Naive thymus-derived CD8-positive, alpha-beta T cell (primary cell): ENCODE data around the gene DHRS9. TPM values are rescaled to one million over a fixed set of nuclear protein-coding genes. Genes with fewer than 3 reads are reported as not detected.

Source experiments
- ATAC-seq, 2 donors: fragments of 150-1000 bp; cut with Tn5 transposase in 1 of 2; sonication (Bioruptor Pico), chemical (Tn5 transposase) in 1 of 2; 1 replicate in 1 of 2; 2 replicates in 1 of 2; pipeline ENCODE4 v1.10.0; 2021; ENCODE audit warnings: mild to moderate bottlenecking in 2 of 2, moderate library complexity in 2 of 2
- POLR2A ChIA-PET: fragments of 350-600 bp; sonication (Branson Sonifier 250); formaldehyde crosslinking; loops from one replicate; lab custom pipeline; 2021; ENCODE audit warnings: antibody characterized with exemption; lab: Charles Lee
- DNase-seq, 10 donors: peaks; one replicate each; pipeline versions ENCODE4 v3.0.0 to v3.0.0-alpha.2; 2020 to 2022
- H3K27ac Mint-ChIP-seq, 10 donors: one replicate each; pipeline ENCODE4 v1.8.0; 2020 to 2022; ENCODE audit warnings: mild to moderate bottlenecking in 10 of 10, mixed read lengths in 10 of 10, moderate library complexity in 4 of 10, inconsistent platforms in 1 of 10
- H3K27me3 Mint-ChIP-seq, 5 donors: one replicate each; pipeline ENCODE4 v1.8.0; 2021 to 2022; ENCODE audit warnings: mixed read lengths in 5 of 5
- H3K36me3 Mint-ChIP-seq, 3 donors: one replicate each; pipeline ENCODE4 v1.8.0; 2020 to 2022; ENCODE audit warnings: mixed read lengths in 3 of 3, mild to moderate bottlenecking in 2 of 3, inconsistent platforms in 1 of 3
- H3K4me1 Mint-ChIP-seq, 4 donors: one replicate each; pipeline ENCODE4 v1.8.0; 2021 to 2022; ENCODE audit warnings: mixed read lengths in 4 of 4
- H3K4me3 Mint-ChIP-seq, 10 donors: one replicate each; pipeline ENCODE4 v1.8.0; 2020 to 2022; ENCODE audit warnings: mild to moderate bottlenecking in 10 of 10, mixed read lengths in 10 of 10, moderate library complexity in 6 of 10, inconsistent platforms in 1 of 10
- H3K9me3 Mint-ChIP-seq, 9 donors: one replicate each; pipeline ENCODE4 v1.8.0; 2020 to 2022; ENCODE audit warnings: mixed read lengths in 9 of 9, mild to moderate bottlenecking in 3 of 9, inconsistent platforms in 1 of 9, moderate library complexity in 1 of 9
- polyA plus RNA-seq, 3 donors: library from polyadenylated mRNA; unstranded; fragments of 300-500 nt; fragmentation: Illumina TruSeq; gene quantifications; one replicate each; pipeline ENCODE4 v1.2.3, GENCODE V29; 2021
- total RNA-seq, 8 experiments: library from RNA in 2 of 8; stranded (reverse) in 2 of 8; gene quantifications; one replicate each; pipeline ENCODE4 v1.2.3 and lab custom pipeline; 2021 to 2026

The DHRS9 gene
- total RNA-seq (not detected), polyA plus RNA-seq (not detected), total RNA-seq (lab: John Stamatoyannopoulos, UW) (0 to 0.17 (median 0) reads per million in 6 experiments)

DNA sequence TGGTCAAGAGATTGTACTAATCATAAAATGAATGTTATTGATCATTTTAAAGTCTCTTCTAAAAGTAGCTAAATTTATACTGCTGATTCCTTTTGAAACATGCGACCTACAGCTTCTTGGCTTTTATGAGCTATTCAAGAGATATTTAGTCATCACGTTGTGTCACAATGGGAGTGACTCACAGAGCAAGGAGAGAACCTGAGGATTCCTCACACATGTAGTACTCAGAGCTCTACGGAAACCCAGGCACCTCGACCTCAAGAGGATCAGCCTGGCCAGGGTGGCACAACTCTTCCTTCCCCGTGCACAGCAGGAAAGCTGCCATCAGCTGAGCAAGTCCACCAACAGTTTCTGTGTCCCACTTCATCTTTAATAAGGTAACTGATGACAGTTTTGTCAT, at the start of gene DHRS9:
Gene DHRS9, plus strand, starts transcription at position 223 of the 400 bp plus-strand sequence. CDS start 12,019 bp downstream, outside the sequence.
- peaks cover 0 to 34% (median 2%) of the 10 kb centered on the region in 4 donors for H3K4me1 Mint-ChIP-seq
- no peaks in the 10 kb centered on the region for H3K36me3 Mint-ChIP-seq
- peaks cover 0 to 4% (median 0%) of the 10 kb centered on the region in 5 donors for H3K27me3 Mint-ChIP-seq
- H3K4me3 Mint-ChIP-seq: no peak within 1 kb of the TSS
- POLR2A ChIA-PET: no interaction called here
- H3K9me3 Mint-ChIP-seq: no peaks in the 10 kb centered on the region
- ATAC-seq: no peak
- no peak for DNase-seq
- H3K27ac Mint-ChIP-seq: no peak within 1 kb of the TSS

DNA sequence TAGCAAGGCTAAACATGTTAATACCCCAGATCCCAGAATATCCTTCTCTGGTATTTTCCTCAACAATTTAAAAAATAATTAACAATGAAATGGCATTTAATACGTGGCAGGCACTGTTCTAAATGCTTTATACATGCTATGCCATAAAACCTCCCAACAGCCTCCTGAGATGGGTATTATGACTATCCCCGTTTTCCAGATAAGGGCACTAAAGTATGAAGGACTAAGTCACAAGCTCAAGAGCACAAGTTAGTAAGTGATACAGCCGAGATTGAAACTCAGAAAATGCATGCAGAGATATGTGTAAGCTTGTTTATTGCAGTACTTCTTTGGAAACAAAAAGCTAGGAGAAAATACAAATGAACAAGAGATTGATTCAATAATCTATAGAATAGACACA, 46.2 kb upstream of the DHRS9 start:
- H3K4me3 Mint-ChIP-seq: no peak overlapping the region
- DNase-seq (no peak), ATAC-seq (no peak)
- no peaks in the 10 kb centered on the region for H3K9me3 Mint-ChIP-seq
- no peaks in the 10 kb centered on the region for H3K36me3 Mint-ChIP-seq
- POLR2A ChIA-PET: no interaction called here
- peaks cover 0 to 2% (median 0%) of the 10 kb centered on the region in 5 donors for H3K27me3 Mint-ChIP-seq
- H3K27ac Mint-ChIP-seq: no peak overlapping the region
- H3K4me1 Mint-ChIP-seq: peaks cover 8 to 11% (median 9%) of the 10 kb centered on the region in 4 donors

DNA sequence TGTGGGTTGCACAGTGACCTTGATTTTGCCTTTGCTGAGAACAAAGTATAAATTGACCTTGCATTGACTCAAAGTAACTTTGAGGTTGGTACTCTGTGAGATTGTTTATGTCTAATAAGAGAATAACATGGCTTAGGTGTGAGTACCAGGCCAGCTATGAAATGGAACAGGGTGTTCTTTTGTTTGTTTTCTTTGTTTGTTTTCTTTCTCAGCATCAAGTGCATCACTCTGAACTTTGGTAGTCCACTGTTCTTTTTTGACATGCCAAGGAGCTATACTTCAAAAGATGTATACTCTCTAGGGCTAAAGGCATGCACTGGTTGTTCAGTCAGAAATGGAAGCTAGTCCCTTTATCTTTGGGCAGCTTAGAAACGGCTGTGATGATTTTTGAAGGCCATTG, 43.3 kb upstream of the DHRS9 start:
- ATAC-seq (no peak), DNase-seq (no peak)
- Mint-ChIP-seq H3K9me3 (no peaks in the 10 kb centered on the region), H3K36me3 (peaks cover 0 to 1% (median 0%) of the 10 kb centered on the region in 3 donors), H3K27me3 (no peaks in the 10 kb centered on the region), H3K27ac (no peak overlapping the region), H3K4me3 (no peak overlapping the region), H3K4me1 (peaks cover 8 to 11% (median 9%) of the 10 kb centered on the region in 4 donors)
- POLR2A ChIA-PET: no interaction called here

DNA sequence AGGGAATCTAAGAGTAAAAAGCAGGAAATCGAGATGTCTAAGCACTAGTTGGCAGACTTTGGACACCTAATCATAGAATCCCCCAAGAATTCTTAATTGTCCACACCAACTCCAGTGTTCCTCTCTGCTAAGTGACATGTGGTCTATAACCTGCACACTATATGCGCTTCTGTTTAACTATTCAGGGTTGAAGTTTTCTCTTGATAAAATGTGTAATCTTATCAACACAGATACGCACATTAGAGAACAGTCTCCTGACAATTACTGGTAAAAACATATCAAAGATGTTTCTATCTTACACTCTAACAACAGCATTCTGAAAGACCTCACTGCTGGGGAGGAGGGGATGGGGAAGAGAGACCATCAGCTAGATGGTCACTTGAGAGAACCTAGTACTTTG, 42.1 kb upstream of the DHRS9 start:
- H3K27ac Mint-ChIP-seq: no peak overlapping the region
- DNase-seq (no peak), ATAC-seq (no peak)
- POLR2A ChIA-PET: no interaction called here
- peaks cover 0 to 2% (median 0%) of the 10 kb centered on the region in 9 donors for H3K9me3 Mint-ChIP-seq
- H3K4me3 Mint-ChIP-seq: no peak overlapping the region
- no peaks in the 10 kb centered on the region for H3K27me3 Mint-ChIP-seq
- H3K36me3 Mint-ChIP-seq: peaks cover 0 to 1% (median 0%) of the 10 kb centered on the region in 3 donors
- peaks cover 8 to 11% (median 9%) of the 10 kb centered on the region in 4 donors for H3K4me1 Mint-ChIP-seq

DNA sequence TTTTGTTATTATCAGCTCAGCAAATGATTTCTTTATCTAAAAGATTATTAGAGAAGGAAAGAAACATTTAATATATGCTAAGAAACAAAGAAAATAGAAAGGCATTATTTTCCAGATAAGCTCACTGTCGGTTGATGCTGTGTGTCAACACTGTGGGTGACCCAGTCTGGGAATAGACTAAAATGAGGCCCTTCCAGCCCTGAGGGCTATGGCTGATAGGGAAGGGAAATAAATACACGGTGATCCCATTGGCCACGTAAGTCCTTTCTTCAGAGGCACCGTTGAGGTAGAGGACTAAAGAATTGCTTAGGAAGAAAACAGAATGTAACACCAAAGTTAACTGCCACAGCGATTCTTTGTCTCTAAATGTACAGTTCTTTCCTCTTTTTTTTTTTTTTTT, 40.0 kb upstream of the DHRS9 start:
- peaks cover 0 to 1% (median 0%) of the 10 kb centered on the region in 5 donors for H3K27me3 Mint-ChIP-seq
- no peak for ATAC-seq
- POLR2A ChIA-PET: no interaction called here
- peaks cover 0 to 11% (median 4%) of the 10 kb centered on the region in 3 donors for H3K36me3 Mint-ChIP-seq
- no peak overlapping the region for H3K4me3 Mint-ChIP-seq
- H3K9me3 Mint-ChIP-seq: peaks cover 0 to 11% (median 4%) of the 10 kb centered on the region in 9 donors
- no peak overlapping the region for H3K27ac Mint-ChIP-seq
- DNase-seq: no peak
- H3K4me1 Mint-ChIP-seq: peaks cover 10 to 17% (median 12%) of the 10 kb centered on the region in 4 donors

DNA sequence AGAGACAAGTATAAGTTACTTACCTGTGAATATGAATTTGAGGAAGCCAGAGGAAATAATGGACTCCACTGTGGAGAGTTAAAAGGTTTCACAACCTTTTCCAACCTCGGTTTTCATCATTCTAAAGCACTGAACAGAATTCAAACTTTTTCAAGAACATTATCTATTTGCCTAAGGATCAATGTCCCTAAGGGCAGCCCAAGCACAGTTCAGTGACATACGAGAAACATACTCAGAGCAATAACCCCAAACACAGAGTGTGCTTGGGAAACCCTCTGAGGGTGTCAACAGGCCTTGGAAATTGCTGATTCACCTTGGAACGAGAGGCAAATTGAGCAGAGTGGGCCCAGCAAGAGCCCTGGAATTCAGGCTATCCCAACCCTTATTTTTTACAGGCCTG, 38.2 kb upstream of the DHRS9 start, which contains the start of gene ABCB11:
Gene ABCB11, minus strand, starts transcription at position 123 of the 400 bp plus-strand sequence. CDS start 13,199 bp downstream, outside the sequence.
- Mint-ChIP-seq H3K4me3 (no peak within 1 kb of the TSS), H3K9me3 (peaks cover 0 to 11% (median 5%) of the 10 kb centered on the region in 9 donors), H3K27ac (peak within 1 kb of the TSS in 1 of 10 donors; percentile 63), H3K27me3 (peaks cover 0 to 1% (median 0%) of the 10 kb centered on the region in 5 donors), H3K4me1 (peaks cover 5 to 9% (median 7%) of the 10 kb centered on the region in 4 donors), H3K36me3 (peaks cover 0 to 17% (median 4%) of the 10 kb centered on the region in 3 donors)
- DNase-seq (no peak), ATAC-seq (no peak)
- POLR2A ChIA-PET: no interaction called here

DNA sequence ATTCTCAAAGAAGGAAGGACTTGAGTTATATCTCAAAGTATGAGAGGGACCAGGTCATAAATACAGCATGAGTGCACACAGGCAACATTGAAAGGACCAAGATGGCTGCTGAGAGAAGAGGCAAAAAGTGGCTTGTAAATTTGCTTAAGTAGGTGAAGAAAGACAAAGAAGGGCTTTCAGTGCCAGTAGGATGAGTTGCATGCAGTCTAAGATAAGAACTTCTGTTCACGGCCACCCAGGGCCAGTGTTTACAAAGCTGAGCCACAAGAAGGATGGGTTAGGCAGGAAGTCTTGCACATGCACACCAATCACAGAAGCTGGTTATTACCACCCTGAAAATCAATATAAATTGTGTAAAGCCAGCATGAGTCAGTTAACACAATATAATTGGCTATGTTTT, 35.1 kb upstream of the DHRS9 start:
- POLR2A ChIA-PET: no interaction called here
- no peak overlapping the region for H3K4me3 Mint-ChIP-seq
- H3K9me3 Mint-ChIP-seq: peaks cover 0 to 11% (median 5%) of the 10 kb centered on the region in 9 donors
- peak overlapping the region in 5 of 10 donors; percentile 3 to 54 (median 33) for H3K27ac Mint-ChIP-seq
- H3K36me3 Mint-ChIP-seq: peaks cover 0 to 17% (median 4%) of the 10 kb centered on the region in 3 donors
- peaks cover 0 to 1% (median 0%) of the 10 kb centered on the region in 5 donors for H3K27me3 Mint-ChIP-seq
- peak in 2 of 10 donors; percentile 2 to 4 for DNase-seq
- ATAC-seq: no peak
- peaks cover 6 to 9% (median 8%) of the 10 kb centered on the region in 4 donors for H3K4me1 Mint-ChIP-seq

DNA sequence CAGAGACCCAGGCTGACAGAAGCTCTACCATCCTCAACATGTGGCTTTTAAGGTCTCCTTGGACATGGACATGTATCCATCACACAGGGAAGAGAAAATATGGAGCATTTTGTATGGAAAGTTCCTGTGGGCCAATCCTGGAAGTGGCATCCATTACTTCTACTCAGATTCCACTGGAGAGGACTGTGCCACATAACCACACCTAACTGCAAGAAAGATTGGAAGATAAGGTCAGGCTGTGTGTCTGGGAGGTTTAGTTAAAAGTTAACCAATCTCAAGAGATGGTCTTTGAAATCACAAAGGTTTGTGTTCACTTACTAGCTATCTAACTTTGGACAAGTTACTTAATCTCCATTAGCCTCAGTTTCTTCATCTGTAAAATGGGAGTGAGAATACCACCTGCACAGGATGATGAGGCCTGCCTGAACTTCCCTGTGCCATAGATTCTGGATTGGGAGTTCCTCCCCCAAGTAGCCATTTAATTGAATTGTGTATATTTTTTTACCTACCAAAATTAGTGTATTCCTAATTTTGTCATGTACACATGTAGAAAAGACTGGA, 34.3 kb upstream of the DHRS9 start:
- ATAC-seq (no peak), DNase-seq (no peak)
- Mint-ChIP-seq H3K4me1 (peaks cover 6 to 15% (median 8%) of the 10 kb centered on the region in 4 donors), H3K27ac (no peak overlapping the region), H3K36me3 (peaks cover 0 to 17% (median 4%) of the 10 kb centered on the region in 3 donors), H3K27me3 (peaks cover 0 to 1% (median 0%) of the 10 kb centered on the region in 5 donors), H3K4me3 (no peak overlapping the region), H3K9me3 (peaks cover 0 to 11% (median 5%) of the 10 kb centered on the region in 9 donors)
- POLR2A ChIA-PET: no interaction called here

DNA sequence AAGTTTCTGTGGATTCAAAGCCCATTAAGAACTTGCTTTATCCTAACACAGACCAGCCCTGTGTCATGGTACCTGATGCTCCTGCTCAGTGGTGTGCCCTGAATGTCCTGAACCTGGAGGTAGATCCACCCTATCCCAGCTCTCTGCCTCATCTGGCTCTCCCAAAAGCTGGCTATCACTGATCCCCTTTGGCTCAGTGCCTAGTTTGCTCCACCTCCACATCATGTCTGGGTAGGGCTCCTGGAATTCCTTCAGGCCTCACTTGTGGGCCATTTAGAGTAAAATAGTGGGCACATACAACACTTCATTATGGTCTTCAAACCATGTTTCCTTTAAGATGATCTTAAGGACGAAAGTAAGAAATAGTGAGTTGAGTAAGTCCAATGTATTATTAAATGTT, 33.5 kb upstream of the DHRS9 start:
- Mint-ChIP-seq H3K9me3 (peaks cover 0 to 11% (median 5%) of the 10 kb centered on the region in 9 donors), H3K27me3 (peaks cover 0 to 1% (median 0%) of the 10 kb centered on the region in 5 donors), H3K4me1 (peaks cover 6 to 17% (median 8%) of the 10 kb centered on the region in 4 donors), H3K36me3 (peaks cover 0 to 17% (median 3%) of the 10 kb centered on the region in 3 donors), H3K27ac (no peak overlapping the region), H3K4me3 (no peak overlapping the region)
- DNase-seq (no peak), ATAC-seq (no peak)
- POLR2A ChIA-PET: no interaction called here

DNA sequence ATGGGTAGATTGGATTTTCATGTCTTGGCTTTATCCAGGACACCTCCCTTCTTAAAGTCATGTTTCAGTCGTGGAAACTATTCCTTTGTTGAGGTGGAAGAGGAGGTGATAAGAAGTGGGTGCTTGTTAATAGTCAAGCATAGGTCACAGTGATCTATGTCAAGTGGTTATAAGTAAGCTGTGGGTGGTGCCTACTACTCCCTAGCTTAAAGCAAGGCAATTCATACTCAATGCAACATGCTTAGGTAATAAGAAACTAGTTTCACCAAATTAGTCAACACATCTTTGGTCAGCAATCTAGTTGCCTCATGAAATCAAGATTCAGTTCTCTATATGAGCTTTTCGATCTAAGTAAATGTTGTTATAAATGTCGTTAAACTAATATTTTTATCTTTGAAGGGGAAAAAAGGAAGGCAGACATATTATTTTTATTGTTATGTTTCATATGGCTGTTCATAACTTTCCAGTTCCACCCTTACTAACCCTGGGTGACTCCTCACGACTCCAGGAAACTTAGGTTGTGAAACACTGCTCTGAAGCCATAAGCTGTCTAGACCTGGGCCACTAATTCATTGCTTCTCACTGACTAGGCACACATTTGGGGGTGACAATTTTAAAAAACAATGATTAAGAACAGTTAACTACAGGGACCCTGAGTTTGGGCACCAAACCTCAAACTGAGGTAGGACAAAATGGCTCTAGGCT, 32.5 kb upstream of the DHRS9 start:
- Mint-ChIP-seq H3K9me3 (peaks cover 0 to 18% (median 8%) of the 10 kb centered on the region in 9 donors), H3K36me3 (peaks cover 0 to 21% (median 4%) of the 10 kb centered on the region in 3 donors), H3K4me1 (peaks cover 6 to 19% (median 8%) of the 10 kb centered on the region in 4 donors), H3K27ac (no peak overlapping the region), H3K4me3 (no peak overlapping the region), H3K27me3 (peaks cover 0 to 1% (median 0%) of the 10 kb centered on the region in 5 donors)
- POLR2A ChIA-PET: no interaction called here
- ATAC-seq: no peak
- DNase-seq: no peak

DNA sequence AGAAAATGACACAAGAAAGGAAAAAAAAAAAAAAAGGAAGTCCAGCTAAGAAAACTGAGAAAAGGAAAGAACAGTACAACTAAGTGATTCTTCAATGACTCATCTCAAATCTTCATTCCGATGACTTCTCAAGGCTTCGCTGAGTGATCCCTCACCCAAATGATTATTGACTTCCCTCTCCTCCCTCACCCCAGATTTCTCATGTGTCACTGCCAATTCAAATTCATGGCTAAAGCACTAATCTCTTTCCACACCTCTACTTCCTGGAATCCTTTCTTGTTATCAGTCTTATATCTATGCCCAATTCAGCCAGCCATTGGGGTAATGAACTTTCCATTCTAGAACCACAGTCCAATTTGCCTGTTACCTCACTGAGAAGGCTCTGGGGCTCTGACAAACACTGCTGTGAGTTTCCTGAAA, 31.0 kb upstream of the DHRS9 start:
- Mint-ChIP-seq H3K36me3 (peaks cover 0 to 27% (median 17%) of the 10 kb centered on the region in 3 donors), H3K27me3 (peaks cover 0 to 1% (median 0%) of the 10 kb centered on the region in 5 donors), H3K4me1 (peaks cover 6 to 19% (median 8%) of the 10 kb centered on the region in 4 donors), H3K4me3 (no peak overlapping the region), H3K9me3 (peaks cover 0 to 26% (median 17%) of the 10 kb centered on the region in 9 donors), H3K27ac (no peak overlapping the region)
- DNase-seq (no peak), ATAC-seq (no peak)
- POLR2A ChIA-PET: no interaction called here

DNA sequence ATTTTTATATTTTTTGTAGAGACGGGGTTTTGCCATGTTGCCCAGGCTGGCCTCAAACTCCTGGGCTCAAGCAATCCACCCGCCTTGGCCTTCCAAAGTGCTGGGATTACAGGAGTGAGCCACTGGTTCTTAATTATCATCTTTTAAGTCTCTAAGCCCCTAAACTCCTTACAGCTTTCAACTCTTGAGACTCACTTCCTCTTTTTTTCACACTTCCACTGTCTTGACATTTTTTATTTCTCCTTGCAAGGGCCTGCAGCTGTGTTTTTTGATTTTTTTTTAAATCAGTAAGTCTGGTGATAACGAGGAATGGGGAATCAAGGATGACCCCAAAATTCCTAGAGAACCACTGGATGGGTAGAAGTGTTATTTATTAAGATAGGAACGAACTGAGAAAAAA, 29.7 kb upstream of the DHRS9 start:
- Mint-ChIP-seq H3K9me3 (peaks cover 0 to 29% (median 22%) of the 10 kb centered on the region in 9 donors), H3K4me1 (peaks cover 0 to 14% (median 1%) of the 10 kb centered on the region in 4 donors), H3K27ac (no peak overlapping the region), H3K36me3 (peaks cover 0 to 30% (median 21%) of the 10 kb centered on the region in 3 donors), H3K27me3 (peaks cover 0 to 1% (median 0%) of the 10 kb centered on the region in 5 donors), H3K4me3 (no peak overlapping the region)
- POLR2A ChIA-PET: no interaction called here
- ATAC-seq (no peak), DNase-seq (no peak)
